ENCODE data around the gene PAQR5.
"Not testable (repeated sequence)": the region's sequence is repeated elsewhere in the genome, so short reads cannot be mapped to it uniquely, and the experiment has no call there.

Gene PAQR5

DNA sequence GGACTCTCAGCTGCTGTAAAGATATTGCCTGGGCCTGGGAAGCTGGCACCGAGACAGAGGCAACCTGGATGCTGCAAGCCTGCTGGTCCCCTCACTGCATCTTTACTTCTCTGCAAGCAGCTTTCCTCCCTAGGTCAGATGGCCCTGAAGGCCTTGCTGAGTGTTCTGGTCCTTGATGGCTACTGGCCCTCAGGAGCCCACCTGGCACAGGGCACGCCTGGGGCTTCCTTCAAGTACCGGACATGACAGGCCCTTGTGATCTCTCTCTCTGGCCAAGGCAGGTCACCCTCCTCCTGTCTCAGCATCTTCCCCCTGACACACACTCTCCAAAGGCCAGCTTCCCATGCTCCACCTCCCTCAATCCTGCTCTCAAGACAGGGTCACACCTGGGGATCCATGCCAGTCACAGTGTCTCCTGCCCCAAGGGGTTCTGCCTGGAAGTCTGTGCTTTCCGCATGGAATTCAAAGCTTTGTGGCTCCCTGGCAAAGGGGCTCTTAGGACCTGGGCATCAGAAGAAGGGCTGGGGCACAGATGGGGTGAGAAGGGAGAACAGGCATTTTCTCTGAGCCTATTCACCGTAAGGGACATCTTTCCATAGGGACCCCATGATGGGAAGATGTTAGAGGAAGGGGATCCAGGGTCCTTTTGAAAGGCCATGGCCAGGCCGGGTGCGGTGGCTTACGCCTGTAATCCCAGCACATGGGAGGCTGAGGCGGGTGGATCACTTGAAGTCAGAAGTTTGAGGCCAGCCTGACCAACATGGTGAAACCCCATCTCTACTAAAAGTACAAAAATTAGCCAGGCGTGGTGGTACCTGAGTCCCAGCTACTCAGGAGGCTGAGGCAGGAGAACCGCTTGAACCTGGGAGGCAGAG lies 4.7 kb upstream of the PAQR5 start:
- DNase-seq: no peak

DNA sequence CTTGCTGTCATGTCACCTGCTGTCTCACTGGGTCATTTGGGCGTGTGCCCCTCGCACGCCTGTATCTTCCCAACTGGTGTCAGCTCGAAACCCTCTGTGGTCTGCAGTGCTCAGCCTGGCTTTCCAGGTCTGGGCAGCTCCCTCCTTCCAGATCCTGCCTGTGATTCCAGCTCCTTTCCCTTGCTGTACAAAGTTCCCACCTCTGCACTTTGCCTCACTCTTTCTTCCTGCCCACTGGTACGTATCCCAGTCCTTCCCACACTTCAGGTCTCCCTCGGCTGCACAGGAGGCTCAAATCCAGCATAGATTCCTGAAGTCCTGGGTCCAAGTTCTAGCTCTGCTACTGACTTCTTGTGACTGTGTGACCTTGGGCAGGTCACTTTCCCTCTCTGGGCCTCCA lies 2.1 kb upstream of the PAQR5 start:
- no peak for DNase-seq

- DNase-seq: no peak
Measured at GRCh38 chr15:69297642-69298353, 914 bp upstream of the PAQR5 start.

- no peak for DNase-seq
Measured at GRCh38 chr15:69298354-69298696, 387 bp upstream of the PAQR5 start.

DNA sequence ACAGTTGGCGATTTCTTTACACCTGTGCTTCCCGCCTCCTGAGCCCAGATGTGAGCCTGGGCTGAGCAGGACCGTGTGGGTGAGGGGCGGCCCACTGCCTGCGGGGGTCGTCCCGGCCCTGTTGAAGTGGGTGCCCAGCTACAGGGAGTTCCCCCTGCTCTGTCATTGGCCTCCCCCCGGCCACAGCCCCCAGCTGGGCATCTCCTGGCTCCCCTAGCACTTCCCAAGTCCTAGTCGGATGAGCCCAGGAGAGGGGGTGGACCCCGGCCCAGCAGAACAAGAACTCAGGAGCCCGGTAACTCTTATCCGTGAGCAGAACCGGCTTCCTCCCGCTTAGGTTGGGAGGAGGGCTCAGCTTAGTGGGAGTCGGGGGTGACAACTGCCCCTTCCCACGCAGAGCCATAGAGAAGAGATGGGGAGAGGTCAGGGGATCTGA lies 757 bp downstream of the PAQR5 start:
- DNase-seq: no peak

- DNase-seq: no peak
Measured at GRCh38 chr15:69299943-69300588, 1.4 kb downstream of the PAQR5 start.

DNA sequence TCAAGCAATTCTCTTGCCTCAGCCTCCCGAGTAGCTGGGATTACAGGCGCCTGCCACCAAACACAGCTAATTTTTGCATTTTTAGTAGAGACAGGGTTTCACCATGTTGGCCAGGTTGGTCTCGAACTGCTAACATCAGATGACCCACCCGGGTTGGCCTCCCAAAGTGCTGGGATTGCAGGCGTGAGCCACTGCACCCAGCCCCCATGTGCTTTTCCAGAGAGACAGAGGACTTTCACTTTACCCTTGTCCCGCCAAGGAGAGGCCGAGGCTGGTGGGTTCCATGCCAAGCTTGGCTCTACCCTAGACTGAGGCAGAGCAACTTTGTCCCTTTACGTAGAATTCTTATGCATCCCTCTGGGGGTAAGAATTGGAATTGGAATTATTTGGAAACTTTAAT lies 2.4 kb downstream of the PAQR5 start:
- DNase-seq: not testable (repeated sequence)

GRCh38 chr15:69302087-69302486 lies 3.4 kb downstream of the PAQR5 start:
- DNase-seq: not testable (repeated sequence)

GRCh38 chr15:69302929-69303328 lies 4.2 kb downstream of the PAQR5 start:
- no peak for DNase-seq

DNA sequence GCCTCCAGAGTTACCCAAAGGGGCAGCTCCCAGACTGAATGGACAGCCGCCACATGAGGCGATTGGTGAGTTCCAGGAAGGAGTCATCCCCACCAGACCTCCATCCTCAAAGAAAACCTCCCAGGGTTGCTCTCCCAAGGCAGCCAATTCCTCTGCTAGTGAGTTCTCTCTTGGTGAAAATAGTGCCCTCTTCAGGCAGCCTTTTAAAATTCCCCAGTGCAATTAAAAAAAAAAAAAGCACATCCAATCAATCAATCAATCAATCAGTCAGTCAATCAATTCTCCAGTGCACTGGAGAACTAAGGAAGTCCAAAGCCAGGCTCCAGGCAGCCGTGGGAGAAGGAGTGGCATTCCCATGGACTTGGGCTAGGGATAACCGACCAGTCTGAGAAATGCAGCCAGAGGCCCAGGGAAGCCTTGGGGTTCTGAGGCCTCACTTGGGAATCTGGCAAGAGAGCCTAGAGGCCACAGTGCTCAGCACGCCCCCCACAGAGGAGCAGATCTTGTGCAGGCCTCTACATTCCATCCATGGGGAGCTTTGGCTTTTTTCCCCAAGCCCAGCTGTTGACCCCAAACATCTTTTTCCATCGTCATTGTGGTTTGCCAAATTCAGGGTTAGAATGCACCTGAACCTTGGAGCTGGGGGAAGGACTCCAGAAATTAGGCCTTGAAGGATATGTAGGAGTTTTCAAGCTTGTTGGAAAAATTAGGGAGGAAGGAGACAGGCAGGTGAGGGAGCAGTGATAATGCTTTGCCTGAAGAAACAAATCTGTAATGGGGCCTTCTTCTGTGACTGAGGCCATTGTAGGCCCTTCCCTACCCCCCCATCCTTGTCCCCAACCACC lies 4.8 kb downstream of the PAQR5 start:
- DNase-seq: no peak

DNA sequence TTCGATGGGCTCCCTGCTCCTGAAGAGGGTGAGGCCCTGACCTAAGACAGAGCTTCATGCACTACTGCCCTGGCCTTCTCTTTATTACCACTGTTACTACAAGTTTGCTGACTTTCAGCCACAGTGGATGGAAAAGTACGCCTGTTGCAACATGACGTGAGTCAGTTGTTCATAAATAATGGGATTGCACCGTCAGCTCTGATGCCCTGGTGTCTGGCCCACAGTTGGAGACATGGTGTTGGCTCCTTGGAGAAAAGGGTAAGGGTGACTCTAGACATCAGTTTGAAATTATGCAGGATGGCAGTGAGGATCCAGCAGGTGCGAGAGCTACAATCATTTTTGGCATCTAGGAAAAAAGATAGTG lies 5.5 kb downstream of the PAQR5 start:
- peak; percentile 80 to 86 for DNase-seq

GRCh38 chr15:69305204-69305931 lies 6.7 kb downstream of the PAQR5 start:
- peak; percentile 86 to 95 for DNase-seq

DNA sequence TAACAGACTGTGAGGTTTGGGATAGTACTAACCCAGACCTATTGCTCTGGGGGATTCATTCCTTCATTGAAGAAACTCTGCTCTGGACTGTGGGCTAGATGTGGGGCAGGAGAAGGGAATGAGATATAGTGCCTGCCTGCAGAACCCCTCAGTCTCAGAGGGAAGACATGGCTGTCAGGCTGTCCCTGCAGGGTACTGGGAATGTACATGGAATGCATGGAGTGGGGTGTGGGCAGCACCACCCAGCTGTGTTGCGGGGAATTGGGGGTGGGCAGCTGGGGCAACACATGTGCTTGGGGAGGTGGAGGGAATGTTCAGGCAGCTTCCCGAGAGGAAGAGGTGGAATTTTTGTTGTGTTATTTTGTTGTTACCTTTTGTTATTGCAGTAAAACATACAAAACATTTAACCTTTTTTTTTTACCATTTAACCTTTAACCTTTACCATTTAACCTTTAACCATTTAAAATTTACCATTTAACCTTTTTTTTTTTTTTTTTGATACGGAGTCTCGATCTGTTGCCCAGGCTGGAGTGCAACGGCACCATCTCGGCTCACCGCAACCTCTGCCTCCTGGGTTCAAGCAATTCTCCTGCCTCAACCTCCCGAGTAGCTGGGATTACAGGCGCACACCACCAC lies 7.3 kb downstream of the PAQR5 start:
- no peak for DNase-seq

GRCh38 chr15:69307939-69308338 lies 9.2 kb downstream of the PAQR5 start:
- no peak for DNase-seq

GRCh38 chr15:69308949-69309348 lies 10.2 kb downstream of the PAQR5 start:
- no peak for DNase-seq

- no peak for DNase-seq
Measured at GRCh38 chr15:69311319-69311721, 12.6 kb downstream of the PAQR5 start.

DNA sequence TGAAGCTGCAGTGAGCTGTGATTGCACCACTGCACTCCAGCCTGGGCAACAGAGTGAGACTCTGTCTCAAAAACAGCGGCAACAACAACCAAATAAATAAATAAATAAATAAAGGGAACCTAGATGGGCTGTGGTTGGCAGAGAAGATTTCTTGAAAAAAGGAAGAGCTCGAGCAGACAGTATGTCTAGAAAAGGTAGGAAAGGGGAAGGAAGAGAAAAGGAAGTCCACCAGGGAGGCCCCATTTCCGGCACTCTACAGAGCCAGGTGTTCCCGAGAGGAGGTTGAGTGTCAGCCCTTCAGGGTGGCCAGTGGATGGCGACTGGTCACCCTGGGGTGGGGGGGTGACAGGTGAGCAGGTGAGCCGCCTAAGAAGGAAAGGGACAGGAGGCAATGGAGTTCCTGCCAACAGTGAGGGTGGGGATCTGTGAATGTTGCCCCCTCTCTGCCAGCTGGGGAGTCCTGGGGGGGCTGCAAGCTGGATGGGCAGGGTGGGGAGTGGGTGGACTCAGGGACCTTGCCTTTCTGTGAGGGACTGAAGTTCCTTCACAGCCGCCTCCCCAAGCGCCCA lies 14.8 kb downstream of the PAQR5 start:
- no peak for DNase-seq

DNA sequence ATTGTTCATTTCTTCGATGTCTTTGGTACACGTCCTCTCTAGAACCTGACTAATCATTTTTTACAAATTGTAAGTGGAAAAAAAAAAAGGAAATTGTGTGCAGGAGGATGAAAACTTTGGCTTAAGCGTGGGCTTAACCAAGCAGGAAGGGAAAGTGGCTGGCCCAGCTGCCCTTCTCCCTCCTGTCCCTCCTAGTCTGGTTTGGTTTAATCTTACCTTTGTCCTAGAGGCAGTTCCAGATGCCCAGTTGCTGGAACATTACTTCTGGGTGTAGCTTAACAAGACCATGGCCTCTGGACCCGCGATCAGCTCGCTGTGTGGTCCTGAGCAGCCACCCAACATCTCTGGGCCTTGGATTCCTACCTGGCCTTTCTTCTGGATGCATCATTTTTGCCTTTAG lies 15.4 kb downstream of the PAQR5 start:
- DNase-seq: no peak

GRCh38 chr15:69314736-69315135 lies 16.0 kb downstream of the PAQR5 start:
- DNase-seq: no peak

DNA sequence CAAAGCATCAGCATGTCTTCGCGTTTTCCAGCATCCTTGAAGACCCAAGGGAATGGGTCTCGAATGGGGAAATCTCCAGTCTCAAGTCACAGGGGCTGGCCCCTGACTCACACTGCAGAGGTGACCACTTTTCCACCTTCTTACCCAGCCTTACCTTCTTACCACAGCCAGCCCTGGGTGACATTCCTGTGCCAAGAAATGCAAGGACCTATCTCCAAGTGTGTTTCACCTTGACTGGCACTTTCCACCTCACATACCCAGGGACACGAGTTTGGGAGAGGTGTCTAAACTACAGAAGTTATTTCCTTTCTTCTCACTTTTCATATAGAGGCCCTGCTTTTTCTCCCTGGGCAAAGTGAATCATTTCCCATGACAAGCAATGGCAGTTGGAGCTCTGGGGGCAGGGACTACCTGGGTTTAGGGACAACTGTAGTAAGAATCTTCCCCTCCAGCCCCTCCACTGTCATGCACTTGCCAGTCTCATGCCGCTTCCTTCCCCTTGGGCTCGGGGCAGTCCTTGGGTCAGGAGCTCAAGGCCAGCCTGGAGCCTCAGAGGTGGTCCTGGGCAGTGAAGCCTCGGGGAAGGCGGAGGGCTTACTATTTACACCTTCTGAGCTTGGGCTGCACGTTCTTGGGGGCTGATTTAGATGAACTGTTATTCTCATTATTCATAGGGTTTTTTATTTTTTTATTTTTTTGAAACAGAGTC lies 16.8 kb downstream of the PAQR5 start:
- DNase-seq: no peak

- DNase-seq: peak; percentile 51 to 70
Measured at GRCh38 chr15:69316291-69316690, 17.6 kb downstream of the PAQR5 start.

Data from inflammatory macrophage treated with lipopolysaccharide for 1 hour (primary cell).